ENCODE measurements around the gene PARD3B.

GRCh38 chr2:204705243-204705932 lies 160.1 kb downstream of the PARD3B start:
- TF ChIP-seq, protein P1, sequence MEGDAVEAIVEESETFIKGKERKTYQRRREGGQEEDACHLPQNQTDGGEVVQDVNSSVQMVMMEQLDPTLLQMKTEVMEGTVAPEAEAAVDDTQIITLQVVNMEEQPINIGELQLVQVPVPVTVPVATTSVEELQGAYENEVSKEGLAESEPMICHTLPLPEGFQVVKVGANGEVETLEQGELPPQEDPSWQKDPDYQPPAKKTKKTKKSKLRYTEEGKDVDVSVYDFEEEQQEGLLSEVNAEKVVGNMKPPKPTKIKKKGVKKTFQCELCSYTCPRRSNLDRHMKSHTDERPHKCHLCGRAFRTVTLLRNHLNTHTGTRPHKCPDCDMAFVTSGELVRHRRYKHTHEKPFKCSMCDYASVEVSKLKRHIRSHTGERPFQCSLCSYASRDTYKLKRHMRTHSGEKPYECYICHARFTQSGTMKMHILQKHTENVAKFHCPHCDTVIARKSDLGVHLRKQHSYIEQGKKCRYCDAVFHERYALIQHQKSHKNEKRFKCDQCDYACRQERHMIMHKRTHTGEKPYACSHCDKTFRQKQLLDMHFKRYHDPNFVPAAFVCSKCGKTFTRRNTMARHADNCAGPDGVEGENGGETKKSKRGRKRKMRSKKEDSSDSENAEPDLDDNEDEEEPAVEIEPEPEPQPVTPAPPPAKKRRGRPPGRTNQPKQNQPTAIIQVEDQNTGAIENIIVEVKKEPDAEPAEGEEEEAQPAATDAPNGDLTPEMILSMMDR (conservative IDR thresholded peaks at IDR 0.05; ENCODE audit: low read depth in 2 of 2): no peak
- TF ChIP-seq EZH2 (IDR thresholded peaks at IDR 0.05; ENCODE audit: low read depth, unreplicated experiment) (no peak), EZH2phosphoT487 (IDR thresholded peaks at IDR 0.05; ENCODE audit: unreplicated experiment) (no peak), POLR2AphosphoS5 (IDR thresholded peaks at IDR 0.05; ENCODE audit: low read depth) (no peak), ZNF114 (CRISPR knock-in tag; IDR thresholded peaks at IDR 0.05) (no peak), JUNB (IDR thresholded peaks at IDR 0.05; ENCODE audit: unreplicated experiment) (no peak), ETS1 (IDR thresholded peaks at IDR 0.05) (no peak), NANOG (IDR thresholded peaks at IDR 0.05; ENCODE audit: borderline replicate concordance) (no peak), STAT1 (IDR thresholded peaks at IDR 0.05; ENCODE audit: unreplicated experiment) (no peak)
- TF ChIP-seq, protein P2, sequence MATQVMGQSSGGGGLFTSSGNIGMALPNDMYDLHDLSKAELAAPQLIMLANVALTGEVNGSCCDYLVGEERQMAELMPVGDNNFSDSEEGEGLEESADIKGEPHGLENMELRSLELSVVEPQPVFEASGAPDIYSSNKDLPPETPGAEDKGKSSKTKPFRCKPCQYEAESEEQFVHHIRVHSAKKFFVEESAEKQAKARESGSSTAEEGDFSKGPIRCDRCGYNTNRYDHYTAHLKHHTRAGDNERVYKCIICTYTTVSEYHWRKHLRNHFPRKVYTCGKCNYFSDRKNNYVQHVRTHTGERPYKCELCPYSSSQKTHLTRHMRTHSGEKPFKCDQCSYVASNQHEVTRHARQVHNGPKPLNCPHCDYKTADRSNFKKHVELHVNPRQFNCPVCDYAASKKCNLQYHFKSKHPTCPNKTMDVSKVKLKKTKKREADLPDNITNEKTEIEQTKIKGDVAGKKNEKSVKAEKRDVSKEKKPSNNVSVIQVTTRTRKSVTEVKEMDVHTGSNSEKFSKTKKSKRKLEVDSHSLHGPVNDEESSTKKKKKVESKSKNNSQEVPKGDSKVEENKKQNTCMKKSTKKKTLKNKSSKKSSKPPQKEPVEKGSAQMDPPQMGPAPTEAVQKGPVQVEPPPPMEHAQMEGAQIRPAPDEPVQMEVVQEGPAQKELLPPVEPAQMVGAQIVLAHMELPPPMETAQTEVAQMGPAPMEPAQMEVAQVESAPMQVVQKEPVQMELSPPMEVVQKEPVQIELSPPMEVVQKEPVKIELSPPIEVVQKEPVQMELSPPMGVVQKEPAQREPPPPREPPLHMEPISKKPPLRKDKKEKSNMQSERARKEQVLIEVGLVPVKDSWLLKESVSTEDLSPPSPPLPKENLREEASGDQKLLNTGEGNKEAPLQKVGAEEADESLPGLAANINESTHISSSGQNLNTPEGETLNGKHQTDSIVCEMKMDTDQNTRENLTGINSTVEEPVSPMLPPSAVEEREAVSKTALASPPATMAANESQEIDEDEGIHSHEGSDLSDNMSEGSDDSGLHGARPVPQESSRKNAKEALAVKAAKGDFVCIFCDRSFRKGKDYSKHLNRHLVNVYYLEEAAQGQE (IDR thresholded peaks at IDR 0.05; ENCODE audit: unreplicated experiment): no peak
- TF ChIP-seq, protein P3, sequence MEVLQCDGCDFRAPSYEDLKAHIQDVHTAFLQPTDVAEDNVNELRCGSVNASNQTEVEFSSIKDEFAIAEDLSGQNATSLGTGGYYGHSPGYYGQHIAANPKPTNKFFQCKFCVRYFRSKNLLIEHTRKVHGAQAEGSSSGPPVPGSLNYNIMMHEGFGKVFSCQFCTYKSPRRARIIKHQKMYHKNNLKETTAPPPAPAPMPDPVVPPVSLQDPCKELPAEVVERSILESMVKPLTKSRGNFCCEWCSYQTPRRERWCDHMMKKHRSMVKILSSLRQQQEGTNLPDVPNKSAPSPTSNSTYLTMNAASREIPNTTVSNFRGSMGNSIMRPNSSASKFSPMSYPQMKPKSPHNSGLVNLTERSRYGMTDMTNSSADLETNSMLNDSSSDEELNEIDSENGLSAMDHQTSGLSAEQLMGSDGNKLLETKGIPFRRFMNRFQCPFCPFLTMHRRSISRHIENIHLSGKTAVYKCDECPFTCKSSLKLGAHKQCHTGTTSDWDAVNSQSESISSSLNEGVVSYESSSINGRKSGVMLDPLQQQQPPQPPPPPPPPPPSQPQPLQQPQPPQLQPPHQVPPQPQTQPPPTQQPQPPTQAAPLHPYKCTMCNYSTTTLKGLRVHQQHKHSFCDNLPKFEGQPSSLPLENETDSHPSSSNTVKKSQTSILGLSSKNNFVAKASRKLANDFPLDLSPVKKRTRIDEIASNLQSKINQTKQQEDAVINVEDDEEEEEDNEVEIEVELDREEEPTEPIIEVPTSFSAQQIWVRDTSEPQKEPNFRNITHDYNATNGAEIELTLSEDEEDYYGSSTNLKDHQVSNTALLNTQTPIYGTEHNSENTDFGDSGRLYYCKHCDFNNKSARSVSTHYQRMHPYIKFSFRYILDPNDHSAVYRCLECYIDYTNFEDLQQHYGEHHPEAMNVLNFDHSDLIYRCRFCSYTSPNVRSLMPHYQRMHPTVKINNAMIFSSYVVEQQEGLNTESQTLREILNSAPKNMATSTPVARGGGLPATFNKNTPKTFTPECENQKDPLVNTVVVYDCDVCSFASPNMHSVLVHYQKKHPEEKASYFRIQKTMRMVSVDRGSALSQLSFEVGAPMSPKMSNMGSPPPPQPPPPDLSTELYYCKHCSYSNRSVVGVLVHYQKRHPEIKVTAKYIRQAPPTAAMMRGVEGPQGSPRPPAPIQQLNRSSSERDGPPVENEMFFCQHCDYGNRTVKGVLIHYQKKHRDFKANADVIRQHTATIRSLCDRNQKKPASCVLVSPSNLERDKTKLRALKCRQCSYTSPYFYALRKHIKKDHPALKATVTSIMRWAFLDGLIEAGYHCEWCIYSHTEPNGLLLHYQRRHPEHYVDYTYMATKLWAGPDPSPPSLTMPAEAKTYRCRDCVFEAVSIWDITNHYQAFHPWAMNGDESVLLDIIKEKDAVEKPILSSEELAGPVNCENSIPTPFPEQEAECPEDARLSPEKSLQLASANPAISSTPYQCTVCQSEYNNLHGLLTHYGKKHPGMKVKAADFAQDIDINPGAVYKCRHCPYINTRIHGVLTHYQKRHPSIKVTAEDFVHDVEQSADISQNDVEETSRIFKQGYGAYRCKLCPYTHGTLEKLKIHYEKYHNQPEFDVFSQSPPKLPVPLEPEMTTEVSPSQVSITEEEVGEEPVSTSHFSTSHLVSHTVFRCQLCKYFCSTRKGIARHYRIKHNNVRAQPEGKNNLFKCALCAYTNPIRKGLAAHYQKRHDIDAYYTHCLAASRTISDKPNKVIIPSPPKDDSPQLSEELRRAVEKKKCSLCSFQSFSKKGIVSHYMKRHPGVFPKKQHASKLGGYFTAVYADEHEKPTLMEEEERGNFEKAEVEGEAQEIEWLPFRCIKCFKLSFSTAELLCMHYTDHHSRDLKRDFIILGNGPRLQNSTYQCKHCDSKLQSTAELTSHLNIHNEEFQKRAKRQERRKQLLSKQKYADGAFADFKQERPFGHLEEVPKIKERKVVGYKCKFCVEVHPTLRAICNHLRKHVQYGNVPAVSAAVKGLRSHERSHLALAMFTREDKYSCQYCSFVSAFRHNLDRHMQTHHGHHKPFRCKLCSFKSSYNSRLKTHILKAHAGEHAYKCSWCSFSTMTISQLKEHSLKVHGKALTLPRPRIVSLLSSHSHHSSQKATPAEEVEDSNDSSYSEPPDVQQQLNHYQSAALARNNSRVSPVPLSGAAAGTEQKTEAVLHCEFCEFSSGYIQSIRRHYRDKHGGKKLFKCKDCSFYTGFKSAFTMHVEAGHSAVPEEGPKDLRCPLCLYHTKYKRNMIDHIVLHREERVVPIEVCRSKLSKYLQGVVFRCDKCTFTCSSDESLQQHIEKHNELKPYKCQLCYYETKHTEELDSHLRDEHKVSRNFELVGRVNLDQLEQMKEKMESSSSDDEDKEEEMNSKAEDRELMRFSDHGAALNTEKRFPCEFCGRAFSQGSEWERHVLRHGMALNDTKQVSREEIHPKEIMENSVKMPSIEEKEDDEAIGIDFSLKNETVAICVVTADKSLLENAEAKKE (CRISPR knock-in tag; IDR thresholded peaks at IDR 0.05): no peak
